Epithelial cell of esophagus (primary cell): ENCODE data around the gene EIF4G3.
"Not testable (repeated sequence)": the region's sequence is repeated elsewhere in the genome, so short reads cannot be mapped to it uniquely, and the experiment has no call there.

Experiments used
- DNase-seq: peaks from one replicate; pipeline ENCODE4 v3.0.0; 2010; ENCODE audit warnings: low read depth
- H3K4me3 ChIP-seq: 2 replicates; pipeline ENCODE4 v1.5.1; 2011; ENCODE audit warnings: mild to moderate bottlenecking, low read length, control low read depth
- CTCF ChIP-seq: IDR thresholded peaks from 2 replicates; pipeline ENCODE4 v1.5.1; 2011; ENCODE audit warnings: low read depth, mild to moderate bottlenecking, low read length, control low read depth, inconsistent platforms; ENCODE audit not compliant: insufficient read depth; ENCODE audit errors: missing control alignments

EIF4G3 gene

DNA sequence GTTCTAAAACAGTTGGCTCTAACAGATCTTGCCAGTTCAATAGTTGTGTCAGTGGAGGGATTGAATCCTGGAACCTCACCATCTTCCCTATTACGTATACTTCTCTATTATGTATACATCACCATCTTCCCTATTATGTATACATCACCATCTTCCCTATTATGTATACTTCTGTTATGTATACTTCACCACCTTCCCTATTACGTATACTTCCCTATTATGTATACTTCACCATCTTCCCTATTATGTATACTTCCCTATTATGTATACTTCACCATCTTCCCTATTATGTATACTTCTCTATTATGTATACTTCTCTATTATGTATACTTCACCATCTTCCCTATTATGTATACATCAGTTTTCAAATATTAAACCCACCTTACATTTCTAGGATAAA lies 355.2 kb downstream of the EIF4G3 start:
- no peak for TF ChIP-seq CTCF
- no peak for DNase-seq
- no peak overlapping the region for H3K4me3 ChIP-seq

DNA sequence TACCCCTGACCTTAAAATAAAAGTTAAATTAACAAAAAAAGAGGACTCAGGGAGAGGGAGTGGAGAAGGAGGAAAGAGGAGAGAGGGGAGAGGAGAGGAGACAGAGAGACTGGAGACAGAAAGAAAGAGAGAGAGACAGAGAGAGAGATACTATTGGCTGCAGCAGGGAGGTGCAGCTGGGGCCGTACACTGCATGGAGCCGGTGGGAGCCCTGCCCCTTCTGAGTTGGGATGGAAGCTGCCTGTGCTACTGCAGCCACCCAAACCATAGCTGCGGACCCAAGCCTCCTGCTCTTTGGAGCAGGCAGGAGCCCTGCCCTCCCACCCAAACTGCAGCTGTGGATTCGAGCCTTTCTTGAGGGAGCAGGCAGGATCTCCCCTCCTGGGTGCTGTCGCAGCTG lies 356.9 kb downstream of the EIF4G3 start:
- no peak for TF ChIP-seq CTCF
- no peak overlapping the region for H3K4me3 ChIP-seq
- no peak for DNase-seq

DNA sequence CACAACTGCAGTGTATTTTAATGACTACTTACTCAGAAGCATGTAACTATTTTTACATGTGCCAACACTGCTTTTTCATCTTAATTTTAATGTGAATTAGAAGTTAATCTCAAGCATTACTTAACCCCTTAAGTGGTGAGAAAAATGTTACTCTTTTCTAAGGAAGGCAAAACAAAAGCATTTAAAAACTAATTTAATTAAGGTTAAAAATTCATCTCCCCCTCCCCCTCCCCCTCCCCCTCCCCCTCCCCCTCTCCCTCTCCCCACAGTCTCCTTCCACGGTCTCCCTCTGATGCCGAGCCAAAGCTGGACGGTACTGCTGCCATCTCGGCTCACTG lies 362.2 kb downstream of the EIF4G3 start:
- no peak for TF ChIP-seq CTCF
- DNase-seq, result no peak
- H3K4me3 ChIP-seq, result no peak overlapping the region

DNA sequence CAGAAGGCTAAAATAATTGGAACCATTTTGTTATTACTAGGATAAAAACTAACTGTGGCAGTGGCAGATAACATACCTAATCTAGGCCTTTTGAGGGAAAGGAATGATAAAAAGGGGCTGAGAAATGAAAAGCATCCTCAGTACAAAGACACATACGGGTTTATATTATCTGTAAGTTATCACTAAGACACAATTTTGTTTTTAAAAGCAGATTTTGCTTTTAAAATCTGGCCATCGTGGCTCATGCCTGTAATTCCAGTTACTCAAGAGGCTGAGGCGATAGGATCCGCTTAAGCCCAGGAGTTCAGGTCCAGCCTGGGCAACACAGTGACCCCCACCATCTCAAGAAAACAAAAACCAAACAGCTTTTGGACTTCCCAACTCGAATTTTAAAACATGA lies 364.8 kb downstream of the EIF4G3 start:
- no peak for TF ChIP-seq CTCF
- no peak for DNase-seq
- H3K4me3 ChIP-seq, result no peak overlapping the region

DNA sequence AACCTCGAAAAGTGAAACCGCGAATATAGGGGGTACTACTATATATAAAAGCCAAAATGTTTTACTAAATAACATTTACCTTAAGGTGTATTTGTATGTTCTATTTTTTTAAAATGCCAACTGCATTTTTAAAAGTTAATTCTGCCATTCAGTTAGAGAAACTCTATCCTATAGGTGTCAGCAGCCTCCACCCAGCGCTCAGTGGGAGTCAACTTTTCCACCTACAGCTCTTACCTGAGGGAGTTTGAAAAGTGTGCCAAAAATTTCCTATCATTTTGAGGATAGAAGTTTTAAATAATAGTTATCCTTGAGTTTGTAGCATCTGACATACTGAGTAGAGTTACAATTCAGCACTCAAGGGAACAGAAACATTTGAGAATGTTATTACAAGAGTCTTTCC lies 383.5 kb downstream of the EIF4G3 start:
- no peak overlapping the region for H3K4me3 ChIP-seq
- TF ChIP-seq CTCF, result no peak
- DNase-seq, result no peak

DNA sequence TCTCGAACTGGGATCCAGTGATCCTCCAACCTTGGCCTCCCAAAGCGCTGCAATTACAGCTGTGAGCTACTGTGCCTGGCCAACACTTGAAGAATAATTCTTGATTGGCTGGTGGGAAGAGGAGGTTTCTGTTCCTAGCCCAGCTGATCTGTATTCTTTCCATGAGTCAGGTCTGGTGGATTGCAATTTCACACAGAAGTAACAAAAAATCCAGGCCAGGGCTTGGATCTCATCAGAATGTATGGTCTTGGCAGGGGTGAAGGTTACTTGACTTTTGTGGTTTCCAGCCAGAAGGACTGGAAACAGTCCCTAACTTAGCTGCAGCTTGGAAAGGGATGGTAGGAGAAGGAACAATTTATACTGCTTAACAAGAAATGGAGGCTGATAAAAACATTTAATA lies 384.5 kb downstream of the EIF4G3 start:
- DNase-seq, result no peak
- TF ChIP-seq CTCF, result no peak
- H3K4me3 ChIP-seq, result no peak overlapping the region

DNA sequence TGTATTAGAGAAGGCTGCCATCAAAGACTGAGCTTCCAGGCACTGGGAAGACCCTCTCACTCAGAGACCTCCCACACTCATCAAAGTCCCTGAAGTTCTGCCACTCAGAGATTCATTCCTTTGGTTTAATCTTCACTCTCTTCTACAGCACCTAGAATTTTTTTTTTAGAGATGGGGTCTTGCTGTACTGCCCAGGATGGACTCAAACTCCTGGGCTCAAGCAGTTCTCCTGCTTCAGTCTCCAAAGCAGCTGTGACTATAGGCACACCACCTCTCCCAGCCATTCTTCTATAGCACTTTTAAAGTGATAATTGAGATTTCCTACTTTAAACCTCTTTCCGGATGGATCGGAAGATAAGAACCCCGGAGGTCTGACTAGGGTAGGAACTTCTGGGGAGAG lies 385.9 kb downstream of the EIF4G3 start:
- no peak for DNase-seq
- H3K4me3 ChIP-seq, result no peak overlapping the region
- no peak for TF ChIP-seq CTCF

DNA sequence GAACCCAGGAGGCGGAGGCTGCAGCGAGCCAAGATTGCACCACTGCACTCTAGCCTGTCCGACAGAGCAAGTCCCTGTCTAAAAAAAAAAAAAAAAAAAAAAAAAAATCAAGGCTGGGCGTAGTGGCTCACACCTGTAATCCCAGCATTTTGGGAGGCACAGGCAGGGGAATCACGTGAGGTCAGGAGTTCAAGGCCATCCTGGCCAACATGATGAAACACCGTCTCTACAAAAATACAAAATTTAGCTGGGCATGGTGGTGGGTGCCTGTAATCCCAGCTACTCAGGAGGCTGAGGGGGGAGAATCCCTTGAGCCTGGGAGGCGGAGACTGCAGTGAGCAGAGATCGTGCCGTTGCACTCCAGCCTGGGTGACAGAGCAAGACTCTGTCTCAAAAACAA lies 387.1 kb downstream of the EIF4G3 start:
- DNase-seq, H3K4me3 ChIP-seq: not testable (repeated sequence)
